Smooth muscle cell (in vitro differentiated cells): ENCODE data around the gene KIF6. TPM values are rescaled to one million over a fixed set of nuclear protein-coding genes. Genes with fewer than 3 reads are reported as not detected.

Source experiments
- DNase-seq: peaks from one replicate; lab custom pipeline; 2025; ENCODE audit not compliant: unreplicated experiment; lab: John Stamatoyannopoulos, UW
- H2AFZ ChIP-seq: fragments of 200-600 bp; sonication (generic); 2 replicates; pipeline ENCODE4 v1.6.0; 2016; ENCODE audit warnings: antibody characterized with exemption, low read depth, mild to moderate bottlenecking
- H3F3A ChIP-seq: fragments of 200-600 bp; sonication (generic); 2 replicates; pipeline ENCODE4 v1.6.0; 2017; ENCODE audit warnings: antibody characterized with exemption, low read depth
- H3K27ac ChIP-seq: fragments of 200-600 bp; sonication (generic); 2 replicates; pipeline ENCODE4 v1.5.1; 2016; ENCODE audit warnings: low read depth, mild to moderate bottlenecking
- H3K27me3 ChIP-seq: fragments of 200-600 bp; sonication (generic); 2 replicates; pipeline ENCODE4 v1.6.1; 2016; ENCODE audit warnings: low read depth, mild to moderate bottlenecking
- H3K36me3 ChIP-seq: fragments of 200-600 bp; sonication (generic); 2 replicates; pipeline ENCODE4 v1.5.1; 2016; ENCODE audit warnings: low read depth
- H3K4me1 ChIP-seq: fragments of 200-600 bp; sonication (generic); 2 replicates; pipeline ENCODE4 v1.5.1; 2016; ENCODE audit warnings: low read depth
- H3K4me2 ChIP-seq: fragments of 200-600 bp; sonication (generic); 2 replicates; pipeline ENCODE4 v1.6.0; 2016; ENCODE audit warnings: mild to moderate bottlenecking
- H3K4me3 ChIP-seq: fragments of 200-600 bp; sonication (generic); 2 replicates; pipeline ENCODE4 v1.5.1; 2016; ENCODE audit warnings: mild to moderate bottlenecking
- H3K79me2 ChIP-seq: fragments of 200-600 bp; sonication (generic); 2 replicates; pipeline ENCODE4 v1.6.0; 2016; ENCODE audit warnings: low read depth, mild to moderate bottlenecking
- H3K9ac ChIP-seq: fragments of 200-600 bp; sonication (generic); 2 replicates; pipeline ENCODE4 v1.6.0; 2016; ENCODE audit warnings: low read depth
- H3K9me3 ChIP-seq: fragments of 200-600 bp; sonication (generic); replicated peaks from 2 replicates; pipeline ENCODE4 v1.5.1; 2016; ENCODE audit warnings: low read depth
- H4K20me1 ChIP-seq: fragments of 200-600 bp; sonication (generic); 2 replicates; pipeline ENCODE4 v1.6.0; 2016; ENCODE audit warnings: low read depth
- CTCF ChIP-seq: fragments of 200-600 bp; sonication (generic); IDR thresholded peaks from 2 replicates; pipeline ENCODE4 v1.5.1; 2017; ENCODE audit warnings: borderline replicate concordance, mild to moderate bottlenecking, antibody characterized with exemption; ENCODE audit not compliant: insufficient read depth, poor library complexity, severe bottlenecking
- WGBS: methylation state at CpG from one replicate; pipeline ENCODE4 v1.1.7; 2016; ENCODE audit warnings: low lambda C conversion rate; 5-methylcytosine and 5-hydroxymethylcytosine counted together
- polyA plus RNA-seq: library from polyadenylated mRNA; unstranded; fragments of >200 nt; fragmentation: Nextera tagmentation; extraction: Ambion mirVana; gene quantifications from 2 replicates; pipeline ENCODE4 v1.2.1, GENCODE V29; 2016
- total RNA-seq: library from RNA; depleted of rRNA; stranded (reverse); fragments of >200 nt; gene quantifications from 2 replicates; pipeline ENCODE4 v1.2.3, GENCODE V29; 2014

Gene KIF6
- total and polyA plus RNA-seq, 2 experiments from 2014 or later = 1.1 to 1.5 TPM

- no peaks in the 10 kb centered on the region for H3K27me3 ChIP-seq
- no peaks in the 10 kb centered on the region for H3K4me1 ChIP-seq
- WGBS = 86% methylated on average over 8 of the region's 8 CpGs
- no peaks in the 10 kb centered on the region for H3F3A ChIP-seq
- no peak overlapping the region for H3K4me3 ChIP-seq
- no peak for TF ChIP-seq CTCF
- no peak overlapping the region for H3K9ac ChIP-seq
- no peak for DNase-seq
- no peak overlapping the region for H3K4me2 ChIP-seq
- no peaks in the 10 kb centered on the region for H3K79me2 ChIP-seq
- no peak overlapping the region for H3K27ac ChIP-seq
- H4K20me1 ChIP-seq = no peaks in the 10 kb centered on the region
- no peaks in the 10 kb centered on the region for H3K36me3 ChIP-seq
- no peak overlapping the region for H2AFZ ChIP-seq
- H3K9me3 ChIP-seq = no peaks in the 10 kb centered on the region
Observed at GRCh38 chr6:39391182-39391581, 334.0 kb downstream of the KIF6 start.

- H2AFZ ChIP-seq = no peak overlapping the region
- H3K9ac ChIP-seq = no peak overlapping the region
- no peaks in the 10 kb centered on the region for H3K9me3 ChIP-seq
- DNase-seq = no peak
- H3K36me3 ChIP-seq = no peaks in the 10 kb centered on the region
- H4K20me1 ChIP-seq = no peaks in the 10 kb centered on the region
- H3K4me3 ChIP-seq = no peak overlapping the region
- H3K27ac ChIP-seq = no peak overlapping the region
- H3K4me1 ChIP-seq = no peaks in the 10 kb centered on the region
- no peak for TF ChIP-seq CTCF
- no peaks in the 10 kb centered on the region for H3K79me2 ChIP-seq
- 59% methylated on average over 3 of the region's 3 CpGs for WGBS
- no peaks in the 10 kb centered on the region for H3F3A ChIP-seq
- H3K4me2 ChIP-seq = no peak overlapping the region
- H3K27me3 ChIP-seq = no peaks in the 10 kb centered on the region
Observed at GRCh38 chr6:39389484-39389767, 335.8 kb downstream of the KIF6 start.

- no peak overlapping the region for H3K4me2 ChIP-seq
- H3K4me3 ChIP-seq = no peak overlapping the region
- no peaks in the 10 kb centered on the region for H4K20me1 ChIP-seq
- no peak overlapping the region for H3K9ac ChIP-seq
- H3F3A ChIP-seq = no peaks in the 10 kb centered on the region
- no peak for DNase-seq
- H3K4me1 ChIP-seq = no peaks in the 10 kb centered on the region
- 92% methylated on average over 12 of the region's 12 CpGs for WGBS
- no peak overlapping the region for H3K27ac ChIP-seq
- no peak overlapping the region for H2AFZ ChIP-seq
- no peaks in the 10 kb centered on the region for H3K27me3 ChIP-seq
- no peaks in the 10 kb centered on the region for H3K79me2 ChIP-seq
- H3K36me3 ChIP-seq = no peaks in the 10 kb centered on the region
- TF ChIP-seq CTCF = no peak
- H3K9me3 ChIP-seq = no peaks in the 10 kb centered on the region
Observed at GRCh38 chr6:39388606-39389483, 336.4 kb downstream of the KIF6 start.

- no peak overlapping the region for H3K27ac ChIP-seq
- DNase-seq = no peak
- H3K4me3 ChIP-seq = no peak overlapping the region
- H3K4me1 ChIP-seq = no peaks in the 10 kb centered on the region
- H3K9me3 ChIP-seq = no peaks in the 10 kb centered on the region
- 50% methylated on average over 3 of the region's 3 CpGs for WGBS
- H3F3A ChIP-seq = no peaks in the 10 kb centered on the region
- H3K9ac ChIP-seq = no peak overlapping the region
- no peak overlapping the region for H2AFZ ChIP-seq
- no peaks in the 10 kb centered on the region for H3K27me3 ChIP-seq
- TF ChIP-seq CTCF = no peak
- no peak overlapping the region for H3K4me2 ChIP-seq
- no peaks in the 10 kb centered on the region for H3K79me2 ChIP-seq
- H4K20me1 ChIP-seq = no peaks in the 10 kb centered on the region
- H3K36me3 ChIP-seq = no peaks in the 10 kb centered on the region
Observed at GRCh38 chr6:39387785-39388184, 337.4 kb downstream of the KIF6 start.
